ENCODE results near the gene EARS2. TPM values are rescaled to one million over a fixed set of nuclear protein-coding genes. Genes with fewer than 3 reads are reported as not detected.
"Not testable (repeated sequence)": the region's sequence is repeated elsewhere in the genome, so short reads cannot be mapped to it uniquely, and the experiment has no call there.

Gene EARS2
- total RNA-seq, 1 experiment from 2014 or later = 32.4 TPM

GRCh38 chr16:23590181-23590580, 33.0 kb upstream of the EARS2 start:
- BruUV-seq (replicated peaks) = no TSS peak
- ChIA-PET CTCF (no interaction called here), POLR2A (no interaction called here)
- Mint-ChIP-seq H3K9me3 (ENCODE audit: unreplicated experiment) (no peaks in the 10 kb centered on the region), H3K27me3 (ENCODE audit: insufficient read depth, unreplicated experiment) (no peaks in the 10 kb centered on the region), H3K27ac (ENCODE audit: unreplicated experiment) (no peak overlapping the region), H3K4me1 (ENCODE audit: low read depth, unreplicated experiment) (no peaks in the 10 kb centered on the region), H3K4me3 (ENCODE audit: unreplicated experiment) (no peak overlapping the region), H3K36me3 (ENCODE audit: insufficient read depth, unreplicated experiment) (peaks cover 55% of the 10 kb centered on the region)
- Histone ChIP-seq H3K9me3 (no peaks in the 10 kb centered on the region), H3K36me3 (ENCODE audit: control insufficient read depth, insufficient read depth, low read length) (peaks cover 3% of the 10 kb centered on the region), H3K27me3 (replicated peaks; ENCODE audit: control insufficient read depth, insufficient read depth, low read length) (no peaks in the 10 kb centered on the region), H3K4me3 (ENCODE audit: low read depth, low read length) (no peak overlapping the region), H3K4me1 (no peaks in the 10 kb centered on the region)
- no peak for TF ChIP-seq CTCF (IDR thresholded peaks at IDR 0.05; ENCODE audit: insufficient read depth in 1 of 2, low read depth in 1 of 2, low read length in 1 of 2, severe bottlenecking in 1 of 2, unreplicated experiment in 1 of 2)
- DNase-seq = no peak
- intact Hi-C loops (cut with micrococcal nuclease; ENCODE audit: unreplicated experiment) = no loop called here

- no peak for TF ChIP-seq CTCF (IDR thresholded peaks at IDR 0.05; ENCODE audit: insufficient read depth in 1 of 2, low read depth in 1 of 2, low read length in 1 of 2, severe bottlenecking in 1 of 2, unreplicated experiment in 1 of 2)
- CTCF ChIA-PET = no interaction called here
- no peak overlapping the region for H3K4me3 Mint-ChIP-seq (ENCODE audit: unreplicated experiment)
- Histone ChIP-seq H3K9me3 (no peaks in the 10 kb centered on the region), H3K4me3 (ENCODE audit: low read depth, low read length) (no peak overlapping the region), H3K27me3 (replicated peaks; ENCODE audit: control insufficient read depth, insufficient read depth, low read length) (no peaks in the 10 kb centered on the region), H3K36me3 (ENCODE audit: control insufficient read depth, insufficient read depth, low read length) (peaks cover 6% of the 10 kb centered on the region), H3K4me1 (no peaks in the 10 kb centered on the region)
- no TSS peak for BruUV-seq (replicated peaks)
- intact Hi-C loops (cut with micrococcal nuclease; ENCODE audit: unreplicated experiment) = no loop called here
- peaks cover 64% of the 10 kb centered on the region for H3K36me3 Mint-ChIP-seq (ENCODE audit: insufficient read depth, unreplicated experiment)
- no peaks in the 10 kb centered on the region for H3K9me3 Mint-ChIP-seq (ENCODE audit: unreplicated experiment)
- DNase-seq = no peak
- no peaks in the 10 kb centered on the region for H3K27me3 Mint-ChIP-seq (ENCODE audit: insufficient read depth, unreplicated experiment)
- POLR2A ChIA-PET = interaction anchor here (0.5 kb wide), 1 partner anchor 1580 kb away, joined by 14 read pairs; no protein-coding TSS in a partner anchor
- no peaks in the 10 kb centered on the region for H3K4me1 Mint-ChIP-seq (ENCODE audit: low read depth, unreplicated experiment)
- H3K27ac Mint-ChIP-seq (ENCODE audit: unreplicated experiment) = no peak overlapping the region
These were observed 30.6 kb upstream of the EARS2 start for GRCh38 chr16:23587726-23588125.

- CTCF ChIA-PET = no interaction called here
- Histone ChIP-seq H3K27me3 (replicated peaks; ENCODE audit: control insufficient read depth, insufficient read depth, low read length) (no peaks in the 10 kb centered on the region), H3K36me3 (ENCODE audit: control insufficient read depth, insufficient read depth, low read length) (peaks cover 4% of the 10 kb centered on the region), H3K9me3 (no peaks in the 10 kb centered on the region), H3K4me1 (no peaks in the 10 kb centered on the region), H3K4me3 (ENCODE audit: low read depth, low read length) (no peak overlapping the region)
- Mint-ChIP-seq H3K27ac (ENCODE audit: unreplicated experiment) (no peak overlapping the region), H3K4me1 (ENCODE audit: low read depth, unreplicated experiment) (no peaks in the 10 kb centered on the region), H3K4me3 (ENCODE audit: unreplicated experiment) (no peak overlapping the region), H3K9me3 (ENCODE audit: unreplicated experiment) (no peaks in the 10 kb centered on the region), H3K27me3 (ENCODE audit: insufficient read depth, unreplicated experiment) (no peaks in the 10 kb centered on the region), H3K36me3 (ENCODE audit: insufficient read depth, unreplicated experiment) (peaks cover 72% of the 10 kb centered on the region)
- intact Hi-C loops (cut with micrococcal nuclease; ENCODE audit: unreplicated experiment) = no loop called here
- no peak for TF ChIP-seq CTCF (IDR thresholded peaks at IDR 0.05; ENCODE audit: insufficient read depth in 1 of 2, low read depth in 1 of 2, low read length in 1 of 2, severe bottlenecking in 1 of 2, unreplicated experiment in 1 of 2)
- POLR2A ChIA-PET = no interaction called here
- BruUV-seq (replicated peaks) = no TSS peak
- DNase-seq = no peak
These were observed 27.3 kb upstream of the EARS2 start for GRCh38 chr16:23584186-23585076.

GRCh38 chr16:23583271-23583670, 26.1 kb upstream of the EARS2 start:
- H3K4me1 Mint-ChIP-seq (ENCODE audit: low read depth, unreplicated experiment); H3K27me3 Mint-ChIP-seq (ENCODE audit: insufficient read depth, unreplicated experiment); H3K27ac Mint-ChIP-seq (ENCODE audit: unreplicated experiment); DNase-seq; intact Hi-C loops (cut with micrococcal nuclease; ENCODE audit: unreplicated experiment); H3K4me3 ChIP-seq (ENCODE audit: low read depth, low read length); H3K4me3 Mint-ChIP-seq (ENCODE audit: unreplicated experiment); H3K36me3 ChIP-seq (ENCODE audit: control insufficient read depth, insufficient read depth, low read length); H3K4me1 ChIP-seq; CTCF ChIA-PET; H3K9me3 ChIP-seq; BruUV-seq (replicated peaks); H3K9me3 Mint-ChIP-seq (ENCODE audit: unreplicated experiment); H3K27me3 ChIP-seq (replicated peaks; ENCODE audit: control insufficient read depth, insufficient read depth, low read length); POLR2A ChIA-PET: not testable (repeated sequence)
- H3K36me3 Mint-ChIP-seq (ENCODE audit: insufficient read depth, unreplicated experiment) = peaks cover 71% of the 10 kb centered on the region

All from Caco-2 (cell line).